Heart left ventricle (tissue), 13 donors: ENCODE results near the gene ZFP64.

Experiments
- CTCF ChIP-seq, 12 donors: fragments of 200-600 bp; sonication (generic) in 4 of 12; IDR thresholded peaks; one replicate each; pipeline versions ENCODE4 v1.5.0 to v1.8.0; 2018 to 2022; ENCODE audit warnings: antibody characterized with exemption in 12 of 12, mild to moderate bottlenecking in 5 of 12
- POLR2A ChIP-seq, 2 donors: fragments of 450-650 bp; IDR thresholded peaks; one replicate each; pipeline ENCODE4 v1.6.1; 2017; ENCODE audit warnings: antibody characterized with exemption in 2 of 2, mild to moderate bottlenecking in 2 of 2, moderate library complexity in 2 of 2
- donor health status: ischemic (EF 13 %, LVEDD 7.1; RV severe dilation, severe dysfunction).
- donor health status: DM: no; HTN: yes; CAD: no.
- donor health status: DM: no; HTN: no; CAD: no.
- donor health status: ischemic (EF 25% LVEDD 6.9; RV normal size, moderate dysfunction).
- donor health status: ischemic (EF 25% LVEDD 5.7; RV mildly dilated, moderate dysfunction).
- donor health status: ischemic (EF 35%, LVEDD 5.7; RV mildly dilated, moderate dysfunction).
- donor health status: nonischemic (EF 11% LVEDD 7.7; RV severe dilation, severe dysfunction).
- donor health status: DM: yes; HTN: yes; CAD: no.
- donor health status: PGD.
- donor health status: ischemic (EF 29% LVEDD 5.4; RV normal size, mild dysfunction).
- donor health status: nonischemic (EF 23%, LVEDD 6.1; RV moderate dilation, normal function).

- TF ChIP-seq CTCF (IDR thresholded peaks at IDR 0.05) (no peak), POLR2A (IDR thresholded peaks at IDR 0.05) (no peak)
Measured at GRCh38 chr20:52152921-52153320, 38.7 kb downstream of the ZFP64 start.
